22Rv1 (cell line): ENCODE results near the gene BMPER.

ENCODE experiments used
- H3K27ac ChIP-seq: fragments of 450-650 bp; 2 replicates; pipeline ENCODE4 v1.5.1; 2017
- CTCF ChIP-seq: fragments of 450-650 bp; IDR thresholded peaks from 2 replicates; pipeline ENCODE4 v1.5.1; 2017; ENCODE audit warnings: mild to moderate bottlenecking
- ZFX ChIP-seq: fragments of 450-650 bp; IDR thresholded peaks from 2 replicates; pipeline ENCODE4 v1.6.1; 2017; ENCODE audit warnings: antibody characterized with exemption, borderline replicate concordance

Gene BMPER

GRCh38 chr7:33981226-33981625 lies 75.9 kb downstream of the BMPER start:
- TF ChIP-seq ZFX (no peak), CTCF (no peak)
- H3K27ac ChIP-seq: no peak overlapping the region

- H3K27ac ChIP-seq: no peak overlapping the region
- TF ChIP-seq CTCF (no peak), ZFX (no peak)
Measured at GRCh38 chr7:33981671-33982424, 76.5 kb downstream of the BMPER start.

GRCh38 chr7:33982425-33982786 lies 77.1 kb downstream of the BMPER start:
- no peak overlapping the region for H3K27ac ChIP-seq
- TF ChIP-seq CTCF (peak; percentile 35), ZFX (no peak)

- H3K27ac ChIP-seq: no peak overlapping the region
- no peak for TF ChIP-seq ZFX
- no peak for TF ChIP-seq CTCF
Measured at GRCh38 chr7:33986451-33986850, 81.1 kb downstream of the BMPER start.

- no peak for TF ChIP-seq ZFX
- TF ChIP-seq CTCF: no peak
- H3K27ac ChIP-seq: no peak overlapping the region
Measured at GRCh38 chr7:33986951-33987947, 81.9 kb downstream of the BMPER start.

GRCh38 chr7:33996899-33997298 lies 91.6 kb downstream of the BMPER start:
- TF ChIP-seq CTCF (no peak), ZFX (no peak)
- no peak overlapping the region for H3K27ac ChIP-seq

GRCh38 chr7:33998476-33998875 lies 93.1 kb downstream of the BMPER start:
- TF ChIP-seq ZFX (no peak), CTCF (no peak)
- no peak overlapping the region for H3K27ac ChIP-seq
